Smooth muscle cell (in vitro differentiated cells): ENCODE measurements around the gene CRIM1. TPM values are rescaled to one million over a fixed set of nuclear protein-coding genes. Genes with fewer than 3 reads are reported as not detected.

Source experiments
- DNase-seq: peaks from one replicate; lab custom pipeline; 2025; ENCODE audit not compliant: unreplicated experiment; lab: John Stamatoyannopoulos, UW
- H2AFZ ChIP-seq: fragments of 200-600 bp; sonication (generic); 2 replicates; pipeline ENCODE4 v1.6.0; 2016; ENCODE audit warnings: antibody characterized with exemption, low read depth, mild to moderate bottlenecking
- H3F3A ChIP-seq: fragments of 200-600 bp; sonication (generic); 2 replicates; pipeline ENCODE4 v1.6.0; 2017; ENCODE audit warnings: antibody characterized with exemption, low read depth
- H3K27ac ChIP-seq: fragments of 200-600 bp; sonication (generic); 2 replicates; pipeline ENCODE4 v1.5.1; 2016; ENCODE audit warnings: low read depth, mild to moderate bottlenecking
- H3K27me3 ChIP-seq: fragments of 200-600 bp; sonication (generic); 2 replicates; pipeline ENCODE4 v1.6.1; 2016; ENCODE audit warnings: low read depth, mild to moderate bottlenecking
- H3K36me3 ChIP-seq: fragments of 200-600 bp; sonication (generic); 2 replicates; pipeline ENCODE4 v1.5.1; 2016; ENCODE audit warnings: low read depth
- H3K4me1 ChIP-seq: fragments of 200-600 bp; sonication (generic); 2 replicates; pipeline ENCODE4 v1.5.1; 2016; ENCODE audit warnings: low read depth
- H3K4me2 ChIP-seq: fragments of 200-600 bp; sonication (generic); 2 replicates; pipeline ENCODE4 v1.6.0; 2016; ENCODE audit warnings: mild to moderate bottlenecking
- H3K4me3 ChIP-seq: fragments of 200-600 bp; sonication (generic); 2 replicates; pipeline ENCODE4 v1.5.1; 2016; ENCODE audit warnings: mild to moderate bottlenecking
- H3K79me2 ChIP-seq: fragments of 200-600 bp; sonication (generic); 2 replicates; pipeline ENCODE4 v1.6.0; 2016; ENCODE audit warnings: low read depth, mild to moderate bottlenecking
- H3K9ac ChIP-seq: fragments of 200-600 bp; sonication (generic); 2 replicates; pipeline ENCODE4 v1.6.0; 2016; ENCODE audit warnings: low read depth
- H3K9me3 ChIP-seq: fragments of 200-600 bp; sonication (generic); replicated peaks from 2 replicates; pipeline ENCODE4 v1.5.1; 2016; ENCODE audit warnings: low read depth
- H4K20me1 ChIP-seq: fragments of 200-600 bp; sonication (generic); 2 replicates; pipeline ENCODE4 v1.6.0; 2016; ENCODE audit warnings: low read depth
- WGBS: methylation state at CpG from one replicate; pipeline ENCODE4 v1.1.7; 2016; ENCODE audit warnings: low lambda C conversion rate; 5-methylcytosine and 5-hydroxymethylcytosine counted together
- polyA plus RNA-seq: library from polyadenylated mRNA; unstranded; fragments of >200 nt; fragmentation: Nextera tagmentation; extraction: Ambion mirVana; gene quantifications from 2 replicates; pipeline ENCODE4 v1.2.1, GENCODE V29; 2016
- total RNA-seq: library from RNA; depleted of rRNA; stranded (reverse); fragments of >200 nt; gene quantifications from 2 replicates; pipeline ENCODE4 v1.2.3, GENCODE V29; 2014
- TF ChIP-seq, protein P1 (sequence below): fragments of 200-600 bp; sonication (generic); IDR thresholded peaks from 2 replicates; pipeline ENCODE4 v1.5.1; 2017; ENCODE audit warnings: borderline replicate concordance, mild to moderate bottlenecking, antibody characterized with exemption; ENCODE audit not compliant: insufficient read depth, poor library complexity, severe bottlenecking

Gene CRIM1
- total and polyA plus RNA-seq, 2 experiments from 2014 or later: 10.1 to 28.0 TPM

DNA sequence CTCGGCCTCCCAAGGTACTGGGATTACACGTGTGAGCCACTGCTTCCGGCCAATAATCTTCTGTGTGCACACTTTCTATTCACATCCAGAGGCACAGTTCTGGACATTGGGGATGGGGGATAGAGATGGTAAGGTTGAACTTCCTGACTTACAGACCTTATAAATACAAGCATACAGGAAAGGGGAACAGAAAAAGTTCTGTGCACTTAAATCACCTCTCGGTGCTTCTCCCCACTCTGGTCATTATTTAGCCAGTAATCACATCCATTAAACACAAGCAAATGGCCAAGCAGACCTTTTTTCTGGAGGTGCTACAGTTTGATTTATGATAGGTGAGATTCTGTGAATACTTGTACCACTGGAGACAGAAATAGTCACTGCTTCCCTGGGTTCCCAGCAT lies 110.6 kb downstream of the CRIM1 start:
- H3K27ac ChIP-seq: no peak overlapping the region
- TF ChIP-seq, protein P1, sequence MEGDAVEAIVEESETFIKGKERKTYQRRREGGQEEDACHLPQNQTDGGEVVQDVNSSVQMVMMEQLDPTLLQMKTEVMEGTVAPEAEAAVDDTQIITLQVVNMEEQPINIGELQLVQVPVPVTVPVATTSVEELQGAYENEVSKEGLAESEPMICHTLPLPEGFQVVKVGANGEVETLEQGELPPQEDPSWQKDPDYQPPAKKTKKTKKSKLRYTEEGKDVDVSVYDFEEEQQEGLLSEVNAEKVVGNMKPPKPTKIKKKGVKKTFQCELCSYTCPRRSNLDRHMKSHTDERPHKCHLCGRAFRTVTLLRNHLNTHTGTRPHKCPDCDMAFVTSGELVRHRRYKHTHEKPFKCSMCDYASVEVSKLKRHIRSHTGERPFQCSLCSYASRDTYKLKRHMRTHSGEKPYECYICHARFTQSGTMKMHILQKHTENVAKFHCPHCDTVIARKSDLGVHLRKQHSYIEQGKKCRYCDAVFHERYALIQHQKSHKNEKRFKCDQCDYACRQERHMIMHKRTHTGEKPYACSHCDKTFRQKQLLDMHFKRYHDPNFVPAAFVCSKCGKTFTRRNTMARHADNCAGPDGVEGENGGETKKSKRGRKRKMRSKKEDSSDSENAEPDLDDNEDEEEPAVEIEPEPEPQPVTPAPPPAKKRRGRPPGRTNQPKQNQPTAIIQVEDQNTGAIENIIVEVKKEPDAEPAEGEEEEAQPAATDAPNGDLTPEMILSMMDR: no peak
- no peaks in the 10 kb centered on the region for H3K9me3 ChIP-seq
- H2AFZ ChIP-seq: no peak overlapping the region
- no peak overlapping the region for H3K4me3 ChIP-seq
- no peaks in the 10 kb centered on the region for H3K27me3 ChIP-seq
- no peak overlapping the region for H3K9ac ChIP-seq
- H3K4me1 ChIP-seq: peaks cover 10% of the 10 kb centered on the region
- WGBS: 96% methylated on average over 4 of the region's 4 CpGs
- H3K79me2 ChIP-seq: no peaks in the 10 kb centered on the region
- H3K4me2 ChIP-seq: no peak overlapping the region
- no peaks in the 10 kb centered on the region for H4K20me1 ChIP-seq
- H3F3A ChIP-seq: no peaks in the 10 kb centered on the region
- DNase-seq: no peak
- H3K36me3 ChIP-seq: no peaks in the 10 kb centered on the region

DNA sequence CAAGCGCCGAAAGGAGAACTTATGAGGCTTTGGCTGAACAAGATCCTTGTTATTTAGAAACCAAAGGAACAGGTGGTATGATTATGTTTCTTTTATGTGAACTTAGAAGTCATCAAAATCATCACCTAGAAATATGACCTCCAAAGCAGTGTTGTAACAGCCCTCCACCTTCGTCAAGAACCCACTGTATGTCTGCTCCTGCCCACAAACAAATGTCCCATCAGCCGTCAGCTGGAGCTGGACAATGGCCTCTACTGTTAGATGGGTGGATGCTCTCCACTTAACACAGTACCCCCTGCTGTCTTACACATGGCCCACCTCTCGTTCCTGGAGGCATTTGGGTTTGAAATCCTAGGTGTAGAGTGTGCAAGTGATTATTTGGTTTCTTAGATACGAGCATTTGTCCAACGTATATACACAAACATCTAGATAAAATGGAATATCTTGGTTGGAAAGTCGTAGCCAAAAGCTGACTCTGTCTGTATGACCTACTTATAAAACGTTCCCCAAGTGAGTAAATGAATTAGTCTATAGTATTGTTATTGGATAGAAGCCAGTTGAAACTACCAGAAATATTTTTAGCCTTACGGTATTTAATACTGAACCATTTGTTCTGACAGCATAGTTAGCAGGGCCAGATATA lies 113.0 kb downstream of the CRIM1 start:
- Histone ChIP-seq H3K79me2 (no peaks in the 10 kb centered on the region), H3K36me3 (peaks cover 7% of the 10 kb centered on the region)
- TF ChIP-seq, protein P1: no peak

DNA sequence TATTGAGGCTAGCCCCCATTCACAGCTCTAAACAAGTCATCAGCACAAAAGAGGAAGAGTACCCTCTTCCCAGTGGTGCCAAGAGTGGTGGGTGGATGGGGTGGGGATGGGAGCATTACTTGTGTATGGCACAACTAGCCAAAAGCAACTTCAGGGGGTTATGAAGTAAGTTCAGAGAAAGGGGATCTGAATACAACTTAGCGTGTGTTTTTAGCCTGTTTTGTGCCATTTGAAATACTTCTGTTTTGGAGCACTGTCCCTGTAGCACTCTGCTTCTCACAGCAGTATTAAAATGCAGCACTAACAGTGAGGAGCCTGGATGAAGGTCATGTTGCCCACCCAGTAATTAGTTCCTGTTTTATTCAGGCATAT lies 113.5 kb downstream of the CRIM1 start:
- no peaks in the 10 kb centered on the region for H3K4me1 ChIP-seq
- H2AFZ ChIP-seq: no peak overlapping the region
- H3K4me3 ChIP-seq: no peak overlapping the region
- no peaks in the 10 kb centered on the region for H4K20me1 ChIP-seq
- H3K27me3 ChIP-seq: no peaks in the 10 kb centered on the region
- H3K9ac ChIP-seq: no peak overlapping the region
- DNase-seq: no peak
- no peaks in the 10 kb centered on the region for H3K9me3 ChIP-seq
- peaks cover 7% of the 10 kb centered on the region for H3K36me3 ChIP-seq
- H3K79me2 ChIP-seq: no peaks in the 10 kb centered on the region
- WGBS: 96% methylated on average over 1 of the region's 1 CpG
- H3K4me2 ChIP-seq: no peak overlapping the region
- TF ChIP-seq, protein P1: no peak
- no peaks in the 10 kb centered on the region for H3F3A ChIP-seq
- H3K27ac ChIP-seq: no peak overlapping the region

More for the DNA sequence above, 113.0 kb downstream of the CRIM1 start:
- Histone ChIP-seq H3K4me3 (no peak overlapping the region), H3F3A (no peaks in the 10 kb centered on the region), H3K4me2 (no peak overlapping the region), H3K9me3 (no peaks in the 10 kb centered on the region), H2AFZ (no peak overlapping the region), H3K27ac (no peak overlapping the region), H3K4me1 (no peaks in the 10 kb centered on the region), H3K27me3 (no peaks in the 10 kb centered on the region), H3K9ac (no peak overlapping the region), H4K20me1 (no peaks in the 10 kb centered on the region)
- DNase-seq: no peak
- 93% methylated on average over 10 of the region's 10 CpGs for WGBS

DNA sequence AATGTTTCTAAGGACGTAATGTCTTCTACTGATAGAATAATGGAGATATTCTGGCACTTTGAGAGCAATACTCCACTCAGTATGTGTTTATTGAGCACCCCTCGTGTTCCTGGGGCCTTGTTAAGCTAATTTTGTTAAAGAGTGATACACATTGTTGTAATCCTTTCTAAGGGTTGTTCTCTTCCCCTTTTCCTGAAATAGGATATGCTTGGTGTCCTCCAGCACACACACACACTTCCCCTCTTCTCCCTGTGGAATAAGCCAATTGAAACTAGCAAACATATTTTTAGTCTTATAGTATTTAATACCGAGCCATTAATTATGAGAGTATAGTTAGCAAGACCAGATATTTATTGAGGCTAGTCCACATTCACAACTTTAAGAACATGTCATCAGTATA lies 114.1 kb downstream of the CRIM1 start:
- Histone ChIP-seq H2AFZ (no peak overlapping the region), H3K27ac (no peak overlapping the region), H3K4me2 (no peak overlapping the region), H3K9ac (no peak overlapping the region), H3K79me2 (no peaks in the 10 kb centered on the region), H3K9me3 (no peaks in the 10 kb centered on the region), H3K4me3 (no peak overlapping the region), H3K27me3 (no peaks in the 10 kb centered on the region), H4K20me1 (no peaks in the 10 kb centered on the region), H3F3A (no peaks in the 10 kb centered on the region), H3K4me1 (no peaks in the 10 kb centered on the region), H3K36me3 (peaks cover 8% of the 10 kb centered on the region)
- no peak for DNase-seq
- TF ChIP-seq, protein P1: no peak
- 88% methylated on average over 3 of the region's 3 CpGs for WGBS
